GM19240 (cell line): Measurements from ENCODE around the gene HTT.

Experiments used
- DNase-seq: peaks from one replicate; pipeline ENCODE4 v3.0.0; 2011; ENCODE audit warnings: low spot score; ENCODE audit not compliant: insufficient read length

Gene HTT

GRCh38 chr4:3217771-3218170 is 143.3 kb downstream of the HTT start:
- DNase-seq = no peak

- no peak for DNase-seq
Measured at GRCh38 chr4:3218824-3219760, 144.6 kb downstream of the HTT start.

- DNase-seq = no peak
Measured at GRCh38 chr4:3219761-3220475, 145.4 kb downstream of the HTT start.

GRCh38 chr4:3220476-3221183 is 146.1 kb downstream of the HTT start:
- DNase-seq = no peak

- no peak for DNase-seq
Measured at GRCh38 chr4:3221184-3221494, 146.7 kb downstream of the HTT start.

- DNase-seq = no peak
Measured at GRCh38 chr4:3221996-3222395, 147.5 kb downstream of the HTT start.

- DNase-seq = no peak
Measured at GRCh38 chr4:3223346-3223745, 148.9 kb downstream of the HTT start.

- DNase-seq = no peak
Measured at GRCh38 chr4:3223956-3224748, 149.7 kb downstream of the HTT start.

- no peak for DNase-seq
Measured at GRCh38 chr4:3225071-3225850, 150.8 kb downstream of the HTT start.

- DNase-seq = no peak
Measured at GRCh38 chr4:3225936-3226335, 151.5 kb downstream of the HTT start.

- DNase-seq = no peak
Measured at GRCh38 chr4:3226467-3226866, 152.0 kb downstream of the HTT start.

- no peak for DNase-seq
Measured at GRCh38 chr4:3226944-3227343, 152.5 kb downstream of the HTT start.

GRCh38 chr4:3227878-3228675 is 153.6 kb downstream of the HTT start:
- no peak for DNase-seq

GRCh38 chr4:3228881-3229280 is 154.4 kb downstream of the HTT start:
- no peak for DNase-seq

- DNase-seq = no peak
Measured at GRCh38 chr4:3229328-3229727, 154.8 kb downstream of the HTT start.

GRCh38 chr4:3229964-3230363 is 155.5 kb downstream of the HTT start:
- DNase-seq = no peak

- DNase-seq = no peak
Measured at GRCh38 chr4:3231471-3231870, 157.0 kb downstream of the HTT start.

- no peak for DNase-seq
Measured at GRCh38 chr4:3232001-3232400, 157.5 kb downstream of the HTT start.

GRCh38 chr4:3232871-3233271 is 158.4 kb downstream of the HTT start:
- no peak for DNase-seq
